HG03460 (cell line): Measurements from ENCODE around the gene DCST1.

ENCODE experiments used
- ATAC-seq: cut with Tn5 transposase; IDR thresholded peaks from one replicate; pipeline ENCODE4 v1.9.1; 2021; ENCODE audit not compliant: unreplicated experiment

DCST1 gene

DNA sequence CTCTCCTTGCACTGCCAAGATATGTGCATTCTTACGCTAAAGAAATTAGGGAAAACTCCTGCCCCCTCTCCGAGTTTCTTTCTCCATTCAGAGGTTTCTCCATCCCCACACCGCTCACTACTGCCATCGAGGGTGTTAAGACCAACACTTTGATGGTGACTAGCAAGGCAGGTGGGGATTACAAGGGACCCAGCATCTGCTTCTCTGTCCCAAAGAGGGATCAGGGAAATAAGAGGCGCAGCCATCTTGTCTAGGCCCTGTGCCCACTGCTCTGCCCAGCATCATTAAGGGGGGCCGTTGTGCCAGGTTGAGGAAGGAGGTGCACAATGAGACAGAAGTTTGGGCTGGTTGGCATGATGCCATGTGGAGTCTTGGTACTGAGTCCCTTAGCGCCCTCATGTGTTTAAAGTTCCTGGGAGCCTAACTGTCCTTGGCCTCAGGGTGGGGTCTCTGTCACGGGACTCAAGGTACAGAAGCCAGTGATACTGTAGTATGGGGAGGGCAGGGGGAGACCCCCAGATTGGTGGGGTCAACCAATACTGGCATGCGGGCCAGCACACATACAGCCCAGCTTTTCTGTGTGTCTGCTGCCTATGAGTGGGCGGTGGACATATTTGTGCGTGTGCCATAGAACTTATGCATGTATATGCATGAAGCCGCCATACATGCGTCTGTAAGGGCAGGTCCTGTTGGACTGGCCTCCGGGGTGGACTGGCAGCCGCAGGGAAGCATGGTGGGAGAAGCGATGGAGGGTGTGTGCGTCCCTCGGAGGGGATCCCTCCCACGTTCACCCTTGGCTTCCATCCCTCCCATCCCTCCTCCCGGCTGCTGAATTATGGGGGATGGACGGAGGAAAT, 50.5 kb downstream of the DCST1 start:
- ATAC-seq = no peak

DNA sequence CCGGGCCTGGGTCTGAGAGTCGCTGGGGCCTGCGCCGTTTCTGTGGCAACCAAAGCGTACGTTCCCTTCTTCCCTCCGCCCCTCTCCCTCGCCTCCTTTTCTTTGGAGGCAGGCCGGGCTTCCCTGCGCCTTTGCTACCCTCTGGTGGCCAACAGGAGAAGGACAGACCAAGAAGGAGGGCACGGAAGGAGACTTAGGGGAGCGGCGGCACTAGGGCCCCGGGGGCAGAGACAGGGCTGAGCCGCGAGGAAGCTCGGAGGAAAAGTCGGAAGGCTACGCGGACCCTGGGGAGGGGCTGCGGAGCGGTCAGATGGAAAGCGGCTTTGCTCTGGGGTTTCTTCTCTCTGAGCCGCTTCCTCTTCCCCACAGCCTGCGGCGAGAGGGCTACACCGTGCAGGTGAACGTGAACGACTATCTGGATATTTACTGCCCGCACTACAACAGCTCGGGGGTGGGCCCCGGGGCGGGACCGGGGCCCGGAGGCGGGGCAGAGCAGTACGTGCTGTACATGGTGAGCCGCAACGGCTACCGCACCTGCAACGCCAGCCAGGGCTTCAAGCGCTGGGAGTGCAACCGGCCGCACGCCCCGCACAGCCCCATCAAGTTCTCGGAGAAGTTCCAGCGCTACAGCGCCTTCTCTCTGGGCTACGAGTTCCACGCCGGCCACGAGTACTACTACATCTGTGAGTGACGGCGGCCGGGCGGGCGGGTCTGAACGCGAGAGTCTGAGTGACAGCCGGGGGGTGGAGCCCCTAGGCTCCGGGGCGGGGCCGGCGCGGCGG, 51.3 kb downstream of the DCST1 start:
- peak; percentile 72 for ATAC-seq

DNA sequence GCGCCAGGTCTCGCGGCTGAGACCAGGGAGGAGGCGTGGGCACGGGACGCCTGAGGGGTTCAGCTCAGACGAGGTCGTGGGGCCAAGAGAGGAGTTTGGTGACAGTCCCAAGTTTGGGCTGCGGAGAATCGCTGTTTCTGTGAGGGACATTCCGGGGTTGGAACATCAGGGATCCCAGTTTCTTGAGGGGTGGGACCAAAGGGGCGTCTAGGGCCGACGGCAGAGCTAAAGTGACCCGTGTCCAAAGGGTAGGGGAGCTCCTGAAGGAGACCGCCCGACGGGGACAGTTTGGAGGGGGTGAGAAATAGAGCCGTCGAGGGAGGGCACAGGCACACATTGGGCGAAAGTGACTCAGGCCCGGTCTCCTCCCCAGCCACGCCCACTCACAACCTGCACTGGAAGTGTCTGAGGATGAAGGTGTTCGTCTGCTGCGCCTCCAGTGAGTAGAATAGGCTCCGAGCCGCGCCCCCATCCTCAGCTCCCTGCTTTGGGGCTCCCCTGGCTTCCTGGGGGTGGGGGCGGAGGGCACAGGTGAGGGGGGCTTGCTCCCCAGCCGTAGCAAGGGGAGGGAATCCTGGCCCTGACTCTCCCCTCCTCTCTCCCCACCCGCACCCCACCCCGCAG, 52.0 kb downstream of the DCST1 start:
- ATAC-seq = no peak

DNA sequence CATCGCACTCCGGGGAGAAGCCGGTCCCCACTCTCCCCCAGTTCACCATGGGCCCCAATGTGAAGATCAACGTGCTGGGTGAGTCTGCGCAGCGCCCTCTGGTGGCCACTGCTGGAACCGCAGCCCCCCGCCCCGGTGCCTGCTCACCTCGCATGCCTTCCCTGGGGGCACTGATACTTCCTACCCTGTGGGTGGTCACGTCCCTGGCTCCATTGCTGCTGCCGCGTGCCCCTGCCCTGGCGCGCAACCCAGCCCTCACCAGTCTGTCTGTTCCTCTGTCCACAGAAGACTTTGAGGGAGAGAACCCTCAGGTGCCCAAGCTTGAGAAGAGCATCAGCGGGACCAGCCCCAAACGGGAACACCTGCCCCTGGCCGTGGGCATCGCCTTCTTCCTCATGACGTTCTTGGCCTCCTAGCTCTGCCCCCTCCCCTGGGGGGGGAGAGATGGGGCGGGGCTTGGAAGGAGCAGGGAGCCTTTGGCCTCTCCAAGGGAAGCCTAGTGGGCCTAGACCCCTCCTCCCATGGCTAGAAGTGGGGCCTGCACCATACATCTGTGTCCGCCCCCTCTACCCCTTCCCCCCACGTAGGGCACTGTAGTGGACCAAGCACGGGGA, 52.6 kb downstream of the DCST1 start:
- ATAC-seq = no peak

DNA sequence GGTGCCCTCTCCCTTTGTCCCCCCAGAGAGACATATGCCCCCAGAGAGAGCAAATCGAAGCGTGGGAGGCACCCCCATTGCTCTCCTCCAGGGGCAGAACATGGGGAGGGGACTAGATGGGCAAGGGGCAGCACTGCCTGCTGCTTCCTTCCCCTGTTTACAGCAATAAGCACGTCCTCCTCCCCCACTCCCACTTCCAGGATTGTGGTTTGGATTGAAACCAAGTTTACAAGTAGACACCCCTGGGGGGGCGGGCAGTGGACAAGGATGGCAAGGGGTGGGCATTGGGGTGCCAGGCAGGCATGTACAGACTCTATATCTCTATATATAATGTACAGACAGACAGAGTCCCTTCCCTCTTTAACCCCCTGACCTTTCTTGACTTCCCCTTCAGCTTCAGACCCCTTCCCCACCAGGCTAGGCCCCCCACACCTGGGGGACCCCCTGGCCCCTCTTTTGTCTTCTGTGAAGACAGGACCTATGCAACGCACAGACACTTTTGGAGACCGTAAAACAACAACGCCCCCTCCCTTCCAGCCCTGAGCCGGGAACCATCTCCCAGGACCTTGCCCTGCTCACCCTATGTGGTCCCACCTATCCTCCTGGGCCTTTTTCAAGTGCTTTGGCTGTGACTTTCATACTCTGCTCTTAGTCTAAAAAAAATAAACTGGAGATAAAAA, 53.4 kb downstream of the DCST1 start:
- no peak for ATAC-seq

DNA sequence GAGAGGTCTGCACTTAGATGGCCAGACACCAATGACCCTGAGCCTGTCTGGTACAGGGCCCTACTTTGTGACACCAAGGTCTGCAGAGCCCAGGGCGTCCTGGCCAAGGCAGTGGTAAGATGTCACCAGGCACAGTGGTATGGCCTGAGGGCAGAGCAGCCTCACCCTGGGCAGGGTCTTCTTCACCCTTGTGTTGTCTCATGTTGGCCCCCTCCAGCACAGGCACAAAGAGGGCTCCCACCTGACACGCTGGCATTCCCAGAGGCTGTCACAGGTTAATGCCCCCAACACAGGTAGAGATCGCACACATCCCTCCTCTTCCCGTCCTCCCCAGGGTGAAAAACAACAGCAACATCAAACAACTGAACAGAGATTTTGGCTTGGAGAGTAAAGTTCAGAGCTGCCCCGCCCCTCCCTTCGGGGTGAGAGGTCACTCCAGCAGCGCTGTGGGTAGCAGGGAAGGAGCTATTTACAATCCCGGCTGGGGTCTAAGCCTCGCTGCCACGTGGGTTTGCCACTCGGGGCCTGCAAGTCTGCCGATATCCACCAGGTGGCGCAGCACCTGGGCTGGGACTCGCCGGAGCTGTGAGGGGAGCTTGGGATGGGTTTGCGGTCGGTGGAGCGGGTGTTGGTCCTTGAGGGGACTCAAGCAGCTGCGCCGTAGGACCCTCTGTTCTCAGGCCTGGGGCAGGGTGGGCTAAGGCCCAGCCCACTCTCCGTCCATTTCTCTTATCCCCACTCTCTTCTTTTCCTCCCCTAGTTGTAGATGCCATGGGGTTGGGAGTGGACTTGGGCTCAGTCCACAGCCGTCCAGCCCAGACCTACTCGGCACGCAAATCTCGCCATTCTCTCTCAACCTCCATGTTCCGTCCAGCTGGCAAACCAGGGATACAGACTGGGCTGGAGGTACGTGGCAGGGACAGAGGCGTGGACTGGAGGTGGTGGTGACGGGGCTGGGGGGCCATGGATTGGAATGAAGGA, 57.7 kb downstream of the DCST1 start:
- no peak for ATAC-seq

DNA sequence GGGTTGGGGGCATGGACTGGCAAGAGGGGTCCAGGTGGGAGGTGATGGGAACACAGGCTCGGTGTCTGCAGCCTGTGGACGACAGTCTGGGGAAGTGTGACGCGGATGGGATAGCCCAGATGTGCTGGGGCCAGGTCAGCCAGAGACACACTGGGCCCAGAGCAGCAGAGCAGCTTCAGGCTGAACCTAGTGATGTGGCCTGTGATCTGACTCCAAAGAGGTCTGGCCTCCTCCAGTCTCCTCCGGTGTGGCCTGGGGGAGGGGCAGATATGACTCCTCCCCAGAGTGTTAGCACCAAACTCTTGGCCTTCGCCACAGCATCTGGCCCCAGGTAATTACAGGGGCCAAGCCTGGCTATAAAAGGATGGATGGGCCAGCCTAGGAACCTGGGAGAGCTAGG, 58.5 kb downstream of the DCST1 start:
- ATAC-seq = no peak

DNA sequence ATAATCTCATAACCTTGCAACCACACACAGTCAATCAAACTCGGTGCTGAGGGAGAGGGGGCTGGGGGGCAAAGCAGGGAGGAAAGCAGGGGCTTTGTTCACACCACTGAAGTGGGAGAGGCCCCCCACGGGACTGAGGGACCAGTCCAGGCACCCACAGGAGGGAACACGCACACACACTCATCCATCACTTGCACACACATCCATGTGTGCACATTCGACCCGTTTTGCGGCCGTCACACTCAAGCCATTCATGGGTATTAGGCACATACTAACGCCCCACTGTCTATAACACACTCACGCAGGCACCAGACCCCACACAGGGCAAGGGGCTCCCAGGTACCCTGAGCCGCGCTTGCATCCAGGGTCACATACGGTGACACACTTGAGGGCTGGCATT, 59.0 kb downstream of the DCST1 start:
- no peak for ATAC-seq

DNA sequence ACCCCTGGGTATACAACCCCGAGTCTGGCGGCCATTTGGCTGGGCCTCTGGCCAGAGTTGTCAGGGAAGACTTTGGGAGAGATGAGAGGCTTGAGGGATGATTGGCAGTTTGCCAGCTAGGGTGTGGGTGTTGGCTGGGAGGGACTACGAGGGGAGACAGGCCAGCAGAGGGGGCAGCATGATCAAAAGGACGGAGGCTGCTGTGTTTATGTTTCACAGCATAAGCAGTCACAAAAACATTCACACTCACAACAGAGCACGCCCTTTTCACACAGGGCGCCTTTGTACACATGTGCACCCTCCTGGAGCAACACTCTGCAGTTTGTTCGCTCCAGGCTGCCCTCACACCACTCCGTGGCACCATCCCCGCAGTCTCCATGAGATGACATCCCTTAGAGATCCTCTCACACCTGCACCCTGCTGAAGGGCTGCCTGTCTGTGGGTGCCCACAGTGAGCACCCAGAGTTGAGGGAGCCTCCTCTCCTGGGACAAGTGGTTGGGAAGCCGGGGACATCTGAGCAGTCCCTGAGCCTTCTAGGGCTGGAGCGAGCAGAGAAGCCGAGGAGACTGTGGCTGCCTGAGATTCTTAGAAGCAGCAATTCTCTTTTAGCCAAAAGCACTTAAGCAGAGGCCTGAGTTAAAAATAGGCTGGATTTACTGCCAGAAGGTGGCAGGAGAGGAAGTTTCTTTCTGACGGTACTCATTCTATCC, 60.4 kb downstream of the DCST1 start:
- ATAC-seq = no peak

DNA sequence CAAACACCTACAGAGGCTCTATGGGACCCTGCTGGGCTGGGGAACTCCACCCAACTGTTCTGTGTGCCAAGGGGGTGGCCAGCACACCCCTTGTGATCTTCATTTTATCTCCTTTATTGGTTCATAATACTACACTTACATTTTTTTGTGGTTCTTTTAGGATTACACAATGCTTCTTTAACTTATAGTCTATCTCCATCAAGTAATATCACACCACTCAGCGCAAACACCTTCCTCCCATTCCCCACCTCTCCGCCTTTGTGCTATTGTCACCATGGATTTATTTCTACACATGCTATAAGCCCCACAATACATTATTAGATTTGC, 61.0 kb downstream of the DCST1 start:
- ATAC-seq = no peak

DNA sequence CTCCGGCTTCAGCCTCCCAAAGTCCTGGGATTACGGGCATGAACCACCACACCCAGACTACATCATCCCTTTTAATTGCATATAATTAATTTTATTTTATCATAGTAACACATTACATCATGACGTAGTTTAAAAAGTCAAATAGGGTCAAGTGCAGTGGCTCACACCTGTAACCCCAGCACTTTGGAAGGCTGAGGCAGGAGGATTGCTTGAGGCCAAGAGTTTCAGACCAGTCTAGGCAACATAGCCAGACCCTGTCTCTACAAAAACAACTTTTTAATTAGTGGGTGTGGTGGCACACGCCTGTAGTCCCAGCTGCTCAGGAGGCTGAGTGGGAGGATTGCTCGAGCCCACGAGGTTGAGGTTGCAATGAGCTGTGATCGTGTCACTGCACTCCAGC, 65.7 kb downstream of the DCST1 start:
- no peak for ATAC-seq
